GM23338 (cell line): ENCODE results near the gene TIAM1.

Experiments
- EZH2 ChIP-seq: fragments of 200-600 bp; sonication (generic); IDR thresholded peaks from one replicate; pipeline ENCODE4 v1.8.0; 2017; ENCODE audit warnings: antibody characterized with exemption, mild to moderate bottlenecking, low read depth; ENCODE audit not compliant: unreplicated experiment
- EZH2phosphoT487 ChIP-seq: fragments of 200-600 bp; sonication (generic); IDR thresholded peaks from one replicate; pipeline ENCODE4 v1.8.1; 2018; ENCODE audit warnings: antibody characterized with exemption; ENCODE audit not compliant: unreplicated experiment
- JUNB ChIP-seq: IDR thresholded peaks from one replicate; pipeline ENCODE4 v1.6.1; 2016; ENCODE audit warnings: antibody characterized with exemption; ENCODE audit not compliant: unreplicated experiment
- NANOG ChIP-seq: IDR thresholded peaks from 2 replicates; pipeline ENCODE4 v1.6.1; 2016; ENCODE audit warnings: antibody characterized with exemption, borderline replicate concordance
- POLR2AphosphoS5 ChIP-seq: IDR thresholded peaks from 2 replicates; pipeline ENCODE4 v1.6.1; 2016; ENCODE audit warnings: antibody characterized with exemption, low read depth
- REST ChIP-seq: IDR thresholded peaks from one replicate; pipeline ENCODE4 v1.6.1; 2018; ENCODE audit warnings: antibody characterized with exemption; ENCODE audit not compliant: unreplicated experiment
- TF ChIP-seq, protein P1 (sequence below), 2 experiments: fragments of 200-600 bp in 1 of 2; sonication (generic) in 1 of 2; conservative IDR thresholded peaks; 2 replicates each; pipeline versions ENCODE4 v1.5.1 to v1.6.1; 2016 to 2017; ENCODE audit warnings: antibody characterized with exemption in 2 of 2, low read depth in 2 of 2, mild to moderate bottlenecking in 2 of 2, moderate library complexity in 1 of 2

- no peak for TF ChIP-seq REST
- TF ChIP-seq POLR2AphosphoS5, result no peak
- TF ChIP-seq, protein P1, sequence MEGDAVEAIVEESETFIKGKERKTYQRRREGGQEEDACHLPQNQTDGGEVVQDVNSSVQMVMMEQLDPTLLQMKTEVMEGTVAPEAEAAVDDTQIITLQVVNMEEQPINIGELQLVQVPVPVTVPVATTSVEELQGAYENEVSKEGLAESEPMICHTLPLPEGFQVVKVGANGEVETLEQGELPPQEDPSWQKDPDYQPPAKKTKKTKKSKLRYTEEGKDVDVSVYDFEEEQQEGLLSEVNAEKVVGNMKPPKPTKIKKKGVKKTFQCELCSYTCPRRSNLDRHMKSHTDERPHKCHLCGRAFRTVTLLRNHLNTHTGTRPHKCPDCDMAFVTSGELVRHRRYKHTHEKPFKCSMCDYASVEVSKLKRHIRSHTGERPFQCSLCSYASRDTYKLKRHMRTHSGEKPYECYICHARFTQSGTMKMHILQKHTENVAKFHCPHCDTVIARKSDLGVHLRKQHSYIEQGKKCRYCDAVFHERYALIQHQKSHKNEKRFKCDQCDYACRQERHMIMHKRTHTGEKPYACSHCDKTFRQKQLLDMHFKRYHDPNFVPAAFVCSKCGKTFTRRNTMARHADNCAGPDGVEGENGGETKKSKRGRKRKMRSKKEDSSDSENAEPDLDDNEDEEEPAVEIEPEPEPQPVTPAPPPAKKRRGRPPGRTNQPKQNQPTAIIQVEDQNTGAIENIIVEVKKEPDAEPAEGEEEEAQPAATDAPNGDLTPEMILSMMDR (conservative IDR thresholded peaks at IDR 0.05; ENCODE audit: low read depth in 2 of 2), result no peak
- TF ChIP-seq JUNB, result no peak
- TF ChIP-seq EZH2phosphoT487, result no peak
- TF ChIP-seq EZH2, result no peak
- no peak for TF ChIP-seq NANOG
These were observed 108.2 kb downstream of the TIAM1 start for GRCh38 chr21:31235671-31236450.
